A549 (cell line): ENCODE results near the gene CD164. TPM values are rescaled to one million over a fixed set of nuclear protein-coding genes. Genes with fewer than 3 reads are reported as not detected.

Source experiments
- ATAC-seq, 2 experiments: fragments of 200-7000 bp in 1 of 2; fragments of >200 bp in 1 of 2; cut with Nextera tagmentation in 1 of 2; cut with Tn5 transposase in 1 of 2; 3 replicates each; pipeline versions ENCODE4 v1.8.0 to v1.9.1; 2018 to 2020; ENCODE audit warnings: mild to moderate bottlenecking in 1 of 2, moderate library complexity in 1 of 2
- CTCF ChIA-PET: fragments of 300-600 bp; sonication (Branson Sonifier 250); formaldehyde crosslinking; extraction: SDS; loops from one replicate; lab custom pipeline; 2021; ENCODE audit warnings: antibody characterized with exemption, inconsistent platforms; lab: Yijun Ruan, JAX
- POLR2A ChIA-PET: fragments of 350-600 bp; formaldehyde crosslinking; extraction: SDS; loops from one replicate; lab custom pipeline; 2021; ENCODE audit warnings: antibody characterized with exemption, inconsistent platforms; lab: Yijun Ruan, JAX
- DNase-seq, 2 experiments: peaks; one replicate each; pipeline versions ENCODE4 v3.0.0 to v3.0.0-alpha.2; 2011 to 2016; ENCODE audit warnings: low read depth in 1 of 2, low spot score in 1 of 2
- FAIRE-seq: peaks from 2 replicates; lab custom pipeline; 2011; peaks lifted over from hg19 to GRCh38; lab: Jason Lieb, UNC
- H3K27ac ChIP-seq, 2 experiments: fragments of >200 bp; sonication (Bioruptor Twin); formaldehyde crosslinking; 3 replicates each; pipeline ENCODE4 v1.5.1; 2016 to 2017
- H3K4me1 ChIP-seq: fragments of >200 bp; sonication (Bioruptor Twin); formaldehyde crosslinking; 3 replicates; pipeline ENCODE4 v1.6.1; 2016
- H3K4me2 ChIP-seq: fragments of >200 bp; sonication (Bioruptor Twin); formaldehyde crosslinking; 3 replicates; pipeline ENCODE4 v1.6.1; 2016
- H3K4me3 ChIP-seq: fragments of >200 bp; sonication (Bioruptor Twin); formaldehyde crosslinking; 3 replicates; pipeline ENCODE4 v1.5.1; 2016
- H3K9me3 ChIP-seq: fragments of >200 bp; sonication (Bioruptor Twin); formaldehyde crosslinking; 3 replicates; pipeline ENCODE4 v1.6.1; 2016
- CEBPB ChIP-seq, 2 experiments: fragments of >200 bp in 1 of 2; sonication (Bioruptor Twin) in 1 of 2; formaldehyde crosslinking in 1 of 2; IDR thresholded peaks; 2 replicates each; pipeline ENCODE4 v1.6.1; 2012 to 2016
- CHD2 ChIP-seq: fragments of 150-350 bp; IDR thresholded peaks from 2 replicates; pipeline ENCODE4 v1.6.1; 2014; ENCODE audit warnings: low read length; ENCODE audit not compliant: partially characterized antibody
- EHF ChIP-seq: fragments of 250-450 bp; sonication (Bioruptor Pico); IDR thresholded peaks from 2 replicates; pipeline ENCODE4 v1.5.0; 2020; ENCODE audit warnings: mild to moderate bottlenecking
- FOSB ChIP-seq: fragments of 250-450 bp; sonication (Bioruptor Pico); IDR thresholded peaks from 2 replicates; pipeline ENCODE4 v1.5.0; 2020; ENCODE audit warnings: mild to moderate bottlenecking, moderate library complexity
- FOSL2 ChIP-seq, 2 experiments: fragments of 450-650 bp in 1 of 2; fragments of >200 bp in 1 of 2; sonication (Bioruptor Twin) in 1 of 2; formaldehyde crosslinking; IDR thresholded peaks; 2 replicates each; pipeline versions ENCODE4 v1.5.0 to v1.6.1; 2016 to 2020; ENCODE audit warnings: mild to moderate bottlenecking in 1 of 2, moderate library complexity in 1 of 2
- HDAC2 ChIP-seq: fragments of 200-600 bp; sonication (generic); IDR thresholded peaks from 2 replicates; pipeline ENCODE4 v1.6.1; 2016
- JUN ChIP-seq, 2 experiments: fragments of >200 bp; sonication (Bioruptor Twin); formaldehyde crosslinking; IDR thresholded peaks; 2 replicates in 1 of 2; 3 replicates in 1 of 2; pipeline ENCODE4 v1.6.1; 2016 to 2017
- MYC ChIP-seq: IDR thresholded peaks from 2 replicates; pipeline ENCODE4 v1.6.1; 2012; ENCODE audit warnings: mild to moderate bottlenecking, inconsistent platforms, low read length, improper control_type of control experiment, borderline replicate concordance
- NPAS2 ChIP-seq: fragments of 250-450 bp; sonication (Bioruptor Pico); IDR thresholded peaks from 2 replicates; pipeline ENCODE4 v1.8.0; 2022; ENCODE audit warnings: mild to moderate bottlenecking, moderate library complexity, borderline replicate concordance
- NR3C1 ChIP-seq: fragments of >200 bp; sonication (Bioruptor Twin); formaldehyde crosslinking; IDR thresholded peaks from 3 replicates; pipeline ENCODE4 v1.6.1; 2017
- POLR2AphosphoS2 ChIP-seq: conservative IDR thresholded peaks from 2 replicates; pipeline ENCODE4 v1.6.1; 2012; ENCODE audit warnings: low read length, improper control_type of control experiment, inconsistent platforms
- RNF2 ChIP-seq: fragments of 200-600 bp; sonication (generic); IDR thresholded peaks from 2 replicates; pipeline ENCODE4 v1.6.1; 2016; ENCODE audit warnings: low read depth, mild to moderate bottlenecking, antibody characterized with exemption, moderate library complexity, borderline replicate concordance
- TFCP2L1 ChIP-seq: fragments of 250-450 bp; sonication (Bioruptor Pico); IDR thresholded peaks from 2 replicates; pipeline ENCODE4 v1.5.0; 2021; ENCODE audit warnings: mild to moderate bottlenecking
- ZFP36 ChIP-seq: fragments of 450-650 bp; IDR thresholded peaks from 2 replicates; pipeline ENCODE4 v1.6.1; 2014; ENCODE audit warnings: borderline replicate concordance; ENCODE audit not compliant: partially characterized antibody
- WGBS: methylation state at CpG from one replicate; pipeline ENCODE4 v1.1.6; 2017; ENCODE audit errors: missing lambda C conversion rate; 5-methylcytosine and 5-hydroxymethylcytosine counted together
- polyA plus RNA-seq, 4 experiments: library from polyadenylated mRNA; depleted of rRNA in 3 of 4; stranded (reverse); fragments of >200 nt; fragmentation: RNase III in 1 of 4; extraction: RNeasy Plus Mini Kit Qiagen cat#74134 plus additional on column Dnase treatment in 1 of 4; gene quantifications; 2 replicates in 3 of 4; 3 replicates in 1 of 4; pipeline ENCODE4 v1.2.3, GENCODE V29; 2011 to 2017
- TF ChIP-seq, protein P1 (sequence below): fragments of >200 bp; sonication (Bioruptor Twin); formaldehyde crosslinking; IDR thresholded peaks from 2 replicates; pipeline ENCODE4 v1.6.1; 2016
- TF ChIP-seq, protein P2 (sequence below): fragments of >200 bp; sonication (Bioruptor Twin); formaldehyde crosslinking; IDR thresholded peaks from 3 replicates; pipeline ENCODE4 v1.5.1; 2016
- TF ChIP-seq, protein P3 (sequence below): IDR thresholded peaks from 2 replicates; pipeline ENCODE4 v1.6.1; 2012; ENCODE audit warnings: low read depth, borderline replicate concordance
- TF ChIP-seq, protein P4 (sequence below): IDR thresholded peaks from 2 replicates; pipeline ENCODE4 v1.6.1; 2012

CD164 gene
- polyA plus RNA-seq, 2 of the 4 experiments (the other 2 are of a cell fraction): 91.1 to 174 TPM

DNA sequence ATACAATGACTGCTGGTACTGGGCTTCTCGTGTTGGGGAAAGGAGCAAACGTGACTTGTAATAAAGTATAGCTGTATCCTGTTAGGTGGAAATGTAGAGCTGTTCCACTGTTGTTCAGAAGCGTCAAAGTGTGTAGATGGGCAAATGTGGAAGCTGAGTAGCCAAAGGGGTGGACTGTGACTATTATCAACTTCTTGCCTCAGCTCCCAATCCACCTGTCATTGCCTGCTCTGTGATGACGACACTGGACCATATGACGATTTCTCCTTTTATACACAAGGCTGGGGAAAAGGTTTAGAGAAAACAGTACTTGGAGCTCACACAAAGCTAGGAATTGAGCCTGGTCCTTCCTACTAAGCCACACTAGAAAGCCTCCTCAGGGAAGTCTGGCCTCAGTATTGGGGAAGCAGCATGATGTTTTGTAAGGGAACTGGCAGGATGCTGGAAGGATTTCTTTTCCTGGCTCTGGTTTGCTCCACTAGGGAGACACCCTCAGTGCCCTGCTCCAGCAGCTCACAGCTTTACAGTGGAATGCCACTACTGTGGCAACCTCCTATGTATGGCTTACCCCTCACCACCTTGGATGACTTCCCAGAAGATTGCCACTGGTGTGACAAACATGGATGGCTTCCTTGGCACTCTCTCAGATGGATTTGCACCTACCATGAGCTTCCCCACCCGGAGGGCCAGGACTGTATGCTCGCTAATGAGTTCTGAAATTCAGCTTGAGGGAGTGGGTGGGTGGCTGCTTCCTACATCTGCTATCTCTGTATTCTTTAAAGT, 20.0 kb downstream of the CD164 start:
- 94% methylated on average over 5 of the region's 7 CpGs for WGBS
- TF ChIP-seq POLR2AphosphoS2 (no peak), CHD2 (no peak)
- FAIRE-seq (no peak), DNase-seq (no peak), ATAC-seq (no peak)
- ChIA-PET CTCF (interaction anchor here (1.1 kb wide), 1 partner anchor 21 kb away, joined by 4 read pairs; no protein-coding TSS in a partner anchor), POLR2A (interaction anchor here (0.9 kb wide), 1 partner anchor 21 kb away, joined by 4 read pairs; no protein-coding TSS in a partner anchor)
- H3K4me1 ChIP-seq: no peaks in the 10 kb centered on the region
- no peak overlapping the region for H3K4me2 ChIP-seq
- H3K4me3 ChIP-seq: no peak overlapping the region
- H3K27ac ChIP-seq: no peak overlapping the region
- 0 out of 3 replicates have a peak, but pooled peaks cover 3% of the 10 kb centered on the region for H3K9me3 ChIP-seq

DNA sequence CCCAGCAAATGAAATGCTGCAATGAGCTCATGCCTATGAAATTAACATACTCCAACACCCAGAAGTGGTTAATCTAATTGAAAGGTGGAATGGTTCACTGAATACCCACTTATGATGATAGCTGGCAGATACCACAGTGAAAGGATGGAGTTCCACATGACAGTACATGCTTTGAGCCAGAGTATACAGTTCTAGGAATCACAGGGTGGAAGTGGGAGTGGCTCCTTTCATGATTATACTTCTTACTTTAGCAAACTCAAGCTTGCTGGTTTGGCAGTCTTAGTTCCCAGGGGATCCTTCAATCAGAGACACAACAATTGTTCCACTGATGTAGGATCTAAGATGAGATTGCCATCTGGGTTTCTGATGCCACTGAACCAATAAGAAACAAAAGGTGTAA, 21.5 kb downstream of the CD164 start:
- Histone ChIP-seq H3K4me3 (no peak overlapping the region), H3K4me1 (no peaks in the 10 kb centered on the region), H3K27ac (no peak overlapping the region), H3K9me3 (peaks cover 11% of the 10 kb centered on the region; the same call in 2 of the 3 replicates), H3K4me2 (no peak overlapping the region)
- ATAC-seq (no peak), DNase-seq (no peak), FAIRE-seq (no peak)
- POLR2A ChIA-PET: no interaction called here
- TF ChIP-seq ZFP36 (no peak), FOSB (CRISPR knock-in tag) (no peak), NPAS2 (CRISPR knock-in tag) (no peak)
- TF ChIP-seq, protein P1, sequence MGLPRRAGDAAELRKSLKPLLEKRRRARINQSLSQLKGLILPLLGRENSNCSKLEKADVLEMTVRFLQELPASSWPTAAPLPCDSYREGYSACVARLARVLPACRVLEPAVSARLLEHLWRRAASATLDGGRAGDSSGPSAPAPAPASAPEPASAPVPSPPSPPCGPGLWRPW: no peak
- CTCF ChIA-PET: interaction anchor here (1.0 to 1.3 kb wide), 3 partner anchors 10 to 173 kb away, joined by 3 to 4 read pairs (median 3); no protein-coding TSS in a partner anchor

DNA sequence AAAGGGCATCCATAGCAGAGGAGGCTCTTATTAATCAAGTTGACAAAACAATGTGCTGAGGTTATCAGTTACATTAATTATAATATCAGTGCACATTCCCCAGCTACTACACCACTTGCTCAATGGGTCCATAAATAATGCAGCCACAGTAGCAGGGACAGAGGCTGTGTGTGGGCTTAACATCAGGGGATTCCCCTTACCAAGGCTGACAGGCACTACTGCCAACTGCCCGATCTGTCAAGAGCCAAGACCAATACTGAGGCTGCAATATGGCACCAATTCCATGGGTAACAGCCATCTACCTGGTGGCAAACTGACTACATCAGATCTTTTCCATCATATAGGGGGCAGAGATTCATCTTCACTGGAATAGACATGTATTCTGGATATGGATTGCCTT, 22.0 kb downstream of the CD164 start:
- POLR2A ChIA-PET: no interaction called here
- no peaks in the 10 kb centered on the region for H3K4me1 ChIP-seq
- H3K27ac ChIP-seq: no peak overlapping the region
- no peak overlapping the region for H3K4me3 ChIP-seq
- CTCF ChIA-PET: interaction anchor here (1.0 to 1.3 kb wide), 2 partner anchors 172 to 173 kb away, joined by 3 to 4 read pairs; no protein-coding TSS in a partner anchor
- WGBS: 100% methylated on average over 1 of the region's 1 CpG
- H3K9me3 ChIP-seq: peaks cover 11% of the 10 kb centered on the region; the same call in 2 of the 3 replicates
- no peak for TF ChIP-seq NR3C1
- TF ChIP-seq TFCP2L1 (CRISPR knock-in tag): no peak
- no peak for TF ChIP-seq MYC
- TF ChIP-seq, protein P2, sequence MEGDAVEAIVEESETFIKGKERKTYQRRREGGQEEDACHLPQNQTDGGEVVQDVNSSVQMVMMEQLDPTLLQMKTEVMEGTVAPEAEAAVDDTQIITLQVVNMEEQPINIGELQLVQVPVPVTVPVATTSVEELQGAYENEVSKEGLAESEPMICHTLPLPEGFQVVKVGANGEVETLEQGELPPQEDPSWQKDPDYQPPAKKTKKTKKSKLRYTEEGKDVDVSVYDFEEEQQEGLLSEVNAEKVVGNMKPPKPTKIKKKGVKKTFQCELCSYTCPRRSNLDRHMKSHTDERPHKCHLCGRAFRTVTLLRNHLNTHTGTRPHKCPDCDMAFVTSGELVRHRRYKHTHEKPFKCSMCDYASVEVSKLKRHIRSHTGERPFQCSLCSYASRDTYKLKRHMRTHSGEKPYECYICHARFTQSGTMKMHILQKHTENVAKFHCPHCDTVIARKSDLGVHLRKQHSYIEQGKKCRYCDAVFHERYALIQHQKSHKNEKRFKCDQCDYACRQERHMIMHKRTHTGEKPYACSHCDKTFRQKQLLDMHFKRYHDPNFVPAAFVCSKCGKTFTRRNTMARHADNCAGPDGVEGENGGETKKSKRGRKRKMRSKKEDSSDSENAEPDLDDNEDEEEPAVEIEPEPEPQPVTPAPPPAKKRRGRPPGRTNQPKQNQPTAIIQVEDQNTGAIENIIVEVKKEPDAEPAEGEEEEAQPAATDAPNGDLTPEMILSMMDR: no peak
- TF ChIP-seq EHF (CRISPR knock-in tag): no peak
- no peak for TF ChIP-seq HDAC2
- TF ChIP-seq, protein P3, sequence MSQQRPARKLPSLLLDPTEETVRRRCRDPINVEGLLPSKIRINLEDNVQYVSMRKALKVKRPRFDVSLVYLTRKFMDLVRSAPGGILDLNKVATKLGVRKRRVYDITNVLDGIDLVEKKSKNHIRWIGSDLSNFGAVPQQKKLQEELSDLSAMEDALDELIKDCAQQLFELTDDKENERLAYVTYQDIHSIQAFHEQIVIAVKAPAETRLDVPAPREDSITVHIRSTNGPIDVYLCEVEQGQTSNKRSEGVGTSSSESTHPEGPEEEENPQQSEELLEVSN: no peak
- no peak for TF ChIP-seq FOSB (CRISPR knock-in tag)
- no peak for TF ChIP-seq CEBPB (IDR thresholded peaks at IDR 0.05)
- no peak for TF ChIP-seq RNF2
- no peak for TF ChIP-seq FOSL2 (IDR thresholded peaks at IDR 0.05)
- TF ChIP-seq FOSL2 (CRISPR knock-in tag; IDR thresholded peaks at IDR 0.05): no peak
- TF ChIP-seq JUN (IDR thresholded peaks at IDR 0.05): no peak
- TF ChIP-seq, protein P4, sequence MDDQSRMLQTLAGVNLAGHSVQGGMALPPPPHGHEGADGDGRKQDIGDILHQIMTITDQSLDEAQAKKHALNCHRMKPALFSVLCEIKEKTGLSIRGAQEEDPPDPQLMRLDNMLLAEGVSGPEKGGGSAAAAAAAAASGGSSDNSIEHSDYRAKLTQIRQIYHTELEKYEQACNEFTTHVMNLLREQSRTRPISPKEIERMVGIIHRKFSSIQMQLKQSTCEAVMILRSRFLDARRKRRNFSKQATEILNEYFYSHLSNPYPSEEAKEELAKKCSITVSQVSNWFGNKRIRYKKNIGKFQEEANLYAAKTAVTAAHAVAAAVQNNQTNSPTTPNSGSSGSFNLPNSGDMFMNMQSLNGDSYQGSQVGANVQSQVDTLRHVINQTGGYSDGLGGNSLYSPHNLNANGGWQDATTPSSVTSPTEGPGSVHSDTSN: no peak
- TF ChIP-seq, all 56 proteins: peak for 0
- ATAC-seq (no peak), FAIRE-seq (no peak), DNase-seq (no peak)
- no peak overlapping the region for H3K4me2 ChIP-seq
